ENCODE results near the gene PRKD2. TPM values are rescaled to one million over a fixed set of nuclear protein-coding genes. Genes with fewer than 3 reads are reported as not detected.

Gene PRKD2
- total RNA-seq, 1 donor from 2014 or later: 39.4 TPM

DNA sequence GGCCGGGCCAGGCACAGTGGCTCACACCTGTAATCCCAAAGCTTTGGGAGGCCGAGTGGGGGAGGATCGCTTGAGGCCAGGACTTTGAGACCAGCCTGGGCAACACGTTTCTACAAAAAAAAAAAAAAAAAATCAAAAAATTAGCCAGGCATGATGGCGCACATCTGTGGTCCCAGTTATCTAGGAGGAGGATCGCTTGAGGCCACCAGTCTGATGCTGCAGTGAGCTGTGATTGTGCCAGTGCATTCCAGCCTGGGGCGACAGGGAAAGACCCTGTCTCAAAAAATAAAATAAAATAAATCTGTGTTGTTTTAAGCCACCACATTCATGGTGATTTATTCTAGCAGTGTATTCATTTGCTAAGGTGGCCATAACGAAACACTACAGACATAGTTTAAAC, 51.8 kb downstream of the PRKD2 start:
- DNase-seq (ENCODE audit: low read depth, low spot score): no peak

DNA sequence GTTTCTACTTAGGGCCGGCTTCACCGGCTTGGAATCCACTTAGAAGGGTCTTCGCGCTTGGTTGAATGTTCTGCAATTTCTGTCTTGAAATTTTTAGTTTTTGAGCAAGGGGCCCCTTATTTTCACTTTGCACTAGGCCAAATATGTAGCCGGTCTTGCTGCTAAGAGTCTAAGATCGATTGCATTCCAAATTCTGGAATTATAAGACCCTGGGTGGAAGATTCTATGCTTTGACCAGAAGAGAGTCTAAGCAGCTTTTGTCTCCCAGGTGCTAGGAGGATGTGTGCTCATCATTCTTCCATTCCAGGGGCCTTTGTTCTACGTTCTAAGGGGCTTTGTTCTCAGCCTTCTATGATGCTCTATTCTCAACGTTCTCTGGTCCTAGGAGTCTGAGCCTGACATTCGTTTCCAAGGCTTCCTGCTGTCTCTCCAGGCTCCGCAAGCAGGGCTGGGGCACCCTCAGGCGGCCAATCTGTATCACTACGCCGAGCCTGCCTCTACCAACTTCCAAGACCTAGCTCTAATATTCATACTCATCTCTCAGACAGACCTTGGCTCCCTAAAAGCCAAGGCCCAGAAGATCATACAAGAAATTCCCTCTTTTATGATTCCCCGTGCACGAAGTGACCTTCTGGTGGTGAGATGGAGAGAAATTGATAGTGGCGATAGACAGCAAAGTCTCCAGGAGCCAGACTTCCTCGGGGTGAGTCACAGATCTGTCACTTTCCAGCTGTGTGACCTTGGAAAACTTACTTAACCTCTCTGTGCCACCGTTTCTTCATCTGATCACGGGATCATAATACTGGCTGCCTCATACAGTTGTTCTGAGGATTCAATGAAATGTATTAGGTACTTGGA, 55.0 kb downstream of the PRKD2 start:
- peak; percentile 76 for DNase-seq (ENCODE audit: low read depth, low spot score)

DNA sequence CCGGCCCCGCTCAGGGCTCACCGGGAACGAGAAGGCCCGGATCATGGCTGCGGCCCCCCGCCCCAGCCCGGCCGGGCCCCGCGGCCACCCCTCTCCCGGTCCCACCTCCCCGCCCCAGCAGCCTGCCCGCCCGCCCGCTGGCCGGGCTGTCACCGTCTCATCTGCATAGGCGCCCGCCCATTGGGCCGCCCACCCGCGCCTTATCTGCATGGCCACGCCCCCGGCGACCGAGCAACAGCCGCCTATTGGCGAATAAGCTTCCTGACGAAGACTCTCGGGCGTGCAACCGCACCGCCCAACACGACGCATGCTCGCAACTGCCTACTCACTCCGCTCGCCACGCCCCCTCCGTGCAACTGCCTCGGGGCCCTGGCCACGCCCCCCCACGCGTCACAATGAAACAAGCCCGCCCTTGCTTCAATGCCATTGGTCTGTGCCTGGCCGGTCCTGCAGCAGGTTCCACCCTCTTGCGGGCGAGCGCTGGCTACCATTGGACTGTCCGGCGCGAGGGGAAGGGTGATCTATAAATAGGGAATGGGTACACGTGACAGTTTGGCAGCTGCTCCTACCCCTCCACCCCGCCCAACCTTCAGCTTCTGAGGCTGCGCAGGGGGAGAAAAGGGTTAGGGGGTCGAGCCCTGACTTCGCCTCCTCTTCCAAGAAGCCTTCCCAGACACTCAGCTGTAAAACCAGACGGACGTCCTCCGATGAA, 55.7 kb downstream of the PRKD2 start, which contains the start of gene DACT3:
Gene DACT3 (minus strand): TSS at position 163 of the 712 bp plus-strand sequence. CDS start 118 bp downstream, at position 45.
- DNase-seq (ENCODE audit: low read depth, low spot score): peak; percentile 98

DNA sequence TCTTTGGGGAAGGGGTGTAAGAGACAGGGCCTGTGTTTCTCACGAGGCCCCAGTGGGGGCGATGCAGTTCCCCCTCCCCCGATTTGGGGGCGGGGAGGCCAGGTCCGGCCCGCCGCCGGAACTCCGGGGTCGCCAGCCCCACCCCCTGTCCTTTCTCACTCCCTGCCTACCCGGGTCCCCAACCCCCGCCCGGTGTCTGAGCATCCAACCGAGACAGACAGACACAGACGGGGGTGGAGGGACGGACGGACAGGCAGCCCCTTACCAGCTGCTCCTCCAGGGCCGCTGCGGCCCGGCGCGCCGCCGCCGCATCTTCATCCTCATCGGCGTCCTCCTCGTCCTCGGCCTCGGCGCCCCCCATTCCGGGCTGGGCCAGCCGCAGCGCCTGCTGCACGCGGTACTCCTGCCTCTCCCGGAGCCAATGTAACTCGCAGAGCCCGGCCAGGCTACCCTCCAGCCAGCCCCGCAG, 56.3 kb downstream of the PRKD2 start:
- no peak for DNase-seq (ENCODE audit: low read depth, low spot score)

DNA sequence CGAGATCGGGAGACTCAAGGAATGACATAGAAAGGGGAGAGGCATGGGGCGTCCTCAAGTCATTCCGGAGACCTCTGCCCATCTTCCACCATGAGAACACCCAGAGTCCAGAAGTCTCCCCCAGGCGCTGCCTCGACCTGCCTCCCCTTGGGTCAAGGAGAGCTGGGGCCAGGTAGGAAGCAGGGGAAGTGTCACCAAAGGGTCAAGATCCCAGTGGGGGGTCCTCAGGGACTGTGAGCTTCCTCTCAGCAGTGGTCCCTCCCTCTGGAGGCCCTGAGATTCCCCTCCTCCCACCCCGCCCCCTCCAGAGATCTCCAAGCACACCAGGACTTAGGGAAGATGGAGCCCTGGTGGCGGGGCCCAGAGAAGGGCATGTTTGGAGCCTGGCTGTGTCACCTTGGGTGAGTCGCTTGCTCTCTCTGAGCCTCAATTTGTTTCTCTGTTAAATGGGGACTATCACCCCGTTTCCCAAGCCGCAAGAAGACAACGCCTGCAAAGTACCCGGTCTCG, 56.9 kb downstream of the PRKD2 start:
- DNase-seq (ENCODE audit: low read depth, low spot score): no peak

DNA sequence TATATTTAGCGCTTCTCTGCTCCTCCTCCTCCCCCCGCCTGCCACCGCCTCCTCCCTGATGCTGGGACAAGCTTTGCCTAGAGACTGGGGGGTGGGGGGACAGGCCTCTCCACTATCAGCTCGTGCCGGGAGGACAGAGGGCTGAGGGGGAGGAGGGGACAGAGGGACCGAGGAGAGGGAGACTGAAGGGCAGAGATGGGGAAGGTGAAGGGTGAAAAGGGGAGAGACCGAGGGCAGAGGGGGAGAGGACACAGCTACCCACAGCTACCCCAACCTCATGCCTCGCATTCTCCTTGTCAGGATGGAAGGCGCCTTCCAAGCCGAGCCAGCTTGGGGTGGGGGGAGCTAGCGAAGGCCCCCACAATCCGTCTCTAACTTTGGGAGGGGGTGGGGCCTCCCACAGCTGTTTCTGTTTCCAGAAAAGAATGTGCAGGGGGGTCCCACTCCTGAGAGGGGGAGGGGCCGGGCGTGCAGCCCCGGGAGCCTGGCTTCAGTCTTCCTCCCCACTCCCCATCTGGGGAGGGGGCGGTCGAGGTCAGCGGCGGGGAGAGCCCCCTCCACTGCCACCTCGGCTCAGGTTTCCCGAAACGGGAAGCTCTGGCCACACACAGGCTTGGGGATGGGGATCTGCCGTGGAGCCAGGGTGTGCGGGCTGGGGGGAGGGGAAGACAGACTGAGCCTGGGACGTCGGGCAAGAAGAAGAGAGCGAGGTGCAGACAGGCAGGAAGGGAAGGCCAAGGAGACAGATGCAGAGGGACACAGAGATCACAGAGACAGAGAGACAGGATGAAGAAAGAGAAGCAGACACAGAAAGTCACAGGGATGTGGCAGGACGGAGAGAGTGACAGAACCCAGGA, 57.5 kb downstream of the PRKD2 start:
- no peak for DNase-seq (ENCODE audit: low read depth, low spot score)

DNA sequence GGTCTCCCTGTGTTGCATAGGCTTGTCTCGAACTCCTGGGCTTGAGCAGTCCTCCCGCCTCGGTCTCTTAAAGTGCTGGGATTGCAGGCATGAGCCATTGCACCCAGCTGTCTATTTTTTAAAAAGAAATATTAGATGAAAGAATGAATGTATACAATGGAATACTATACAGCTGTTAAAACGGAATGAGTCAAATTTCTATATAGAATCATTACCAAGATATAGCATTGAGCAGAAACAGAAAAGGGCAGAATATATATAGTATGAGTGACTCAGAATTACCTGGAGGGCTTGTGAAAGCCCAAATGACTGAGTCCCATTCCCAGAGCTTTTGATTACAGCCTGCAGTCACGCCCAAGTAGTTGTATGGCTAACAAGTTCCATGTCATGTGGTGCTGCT, 60.4 kb downstream of the PRKD2 start:
- no peak for DNase-seq (ENCODE audit: low read depth, low spot score)

DNA sequence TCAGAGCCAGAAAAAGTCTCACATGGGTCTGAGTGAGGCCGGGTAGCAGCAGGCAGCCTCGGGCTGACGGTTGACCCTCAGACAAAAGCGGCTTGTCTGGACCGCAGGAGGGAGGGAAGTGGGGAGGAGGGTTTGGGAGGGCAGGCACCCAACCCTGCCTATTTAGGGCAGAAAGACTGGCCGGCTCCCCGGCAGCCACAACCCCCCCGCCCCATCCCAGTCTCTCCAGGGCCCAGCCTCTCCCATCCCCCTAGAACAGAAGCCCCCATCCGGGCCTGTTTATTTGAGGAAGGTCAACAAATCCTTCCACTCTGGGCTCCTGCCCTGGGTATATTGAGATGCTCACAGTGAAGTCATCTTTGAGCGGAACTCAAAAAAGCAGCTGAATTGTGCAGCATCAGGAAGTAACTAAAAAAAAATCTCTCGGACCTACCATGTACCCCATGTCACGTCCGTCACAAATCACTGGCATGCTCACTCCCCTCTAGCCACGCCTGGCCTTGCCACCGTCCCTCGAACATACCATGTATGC, 62.2 kb downstream of the PRKD2 start:
- no peak for DNase-seq (ENCODE audit: low read depth, low spot score)

DNA sequence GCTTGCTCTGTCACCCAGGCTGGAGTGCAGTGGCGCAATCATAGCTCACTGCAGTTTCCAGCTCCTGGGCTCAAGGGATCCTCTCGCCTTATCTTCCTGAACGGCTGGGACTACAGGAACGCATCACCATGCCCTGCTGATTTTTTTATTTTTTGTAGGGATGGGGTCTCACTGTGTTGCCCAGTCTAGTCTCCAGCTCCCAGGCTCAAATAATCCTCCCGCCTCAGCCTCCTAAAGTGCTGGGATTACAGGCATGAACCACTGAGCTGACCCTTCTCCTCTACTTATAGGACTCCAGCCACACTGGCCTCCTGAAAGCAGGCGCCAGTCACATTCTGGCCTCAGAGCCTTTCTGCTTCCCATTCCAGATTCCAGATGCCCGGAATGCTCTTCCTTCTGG, 66.5 kb downstream of the PRKD2 start:
- no peak for DNase-seq (ENCODE audit: low read depth, low spot score)

DNA sequence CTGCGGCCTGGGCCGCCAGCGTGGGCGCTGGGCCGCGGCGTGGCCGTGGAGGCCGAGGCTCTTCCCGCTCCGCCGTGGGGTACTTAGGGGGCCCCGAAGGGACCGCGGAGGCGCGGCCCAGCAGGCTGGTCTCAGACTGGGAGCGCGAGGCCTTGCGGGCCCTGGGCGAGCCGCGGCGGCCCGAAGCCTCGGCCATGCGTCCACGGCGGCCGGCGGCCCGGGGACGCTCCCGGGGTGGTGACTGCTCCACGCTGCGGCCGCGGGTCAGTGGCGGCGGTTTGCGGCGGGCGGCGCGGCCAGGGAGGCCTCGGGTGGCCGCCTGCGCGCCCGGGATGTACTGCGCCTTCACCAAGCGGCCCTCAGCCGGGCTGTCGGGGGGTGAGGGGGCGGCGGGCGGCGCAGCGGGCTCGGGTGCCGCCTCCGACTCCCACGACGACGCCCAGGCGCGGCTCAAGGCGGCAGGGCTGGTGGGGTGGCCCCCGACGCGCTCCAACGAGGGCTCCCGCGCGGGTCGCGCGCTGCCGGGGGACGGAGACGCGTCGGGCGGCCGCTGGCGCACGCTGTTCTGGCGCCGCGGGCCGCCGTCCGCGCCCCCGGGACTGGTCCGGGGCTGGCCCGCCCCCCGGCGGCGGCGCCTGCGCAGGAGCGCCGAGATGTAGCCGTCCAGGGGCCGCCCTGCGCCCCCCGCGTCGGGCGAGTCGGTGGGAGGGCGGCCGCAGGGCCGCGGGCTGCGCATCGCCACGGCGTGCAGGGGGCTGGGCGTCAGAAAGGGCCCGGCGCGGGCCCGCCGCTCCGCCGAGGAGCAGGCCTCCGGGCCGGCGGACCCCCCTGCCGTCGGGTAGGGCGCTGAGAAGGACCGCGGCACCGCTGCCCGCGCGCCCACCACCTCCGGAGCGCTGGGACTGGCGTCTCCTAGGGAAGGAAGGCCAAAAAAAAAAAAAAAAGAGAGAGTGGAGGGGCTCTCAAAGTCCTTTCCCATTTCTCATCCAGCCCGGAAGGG, 67.7 kb downstream of the PRKD2 start:
- DNase-seq (ENCODE audit: low read depth, low spot score): no peak

DNA sequence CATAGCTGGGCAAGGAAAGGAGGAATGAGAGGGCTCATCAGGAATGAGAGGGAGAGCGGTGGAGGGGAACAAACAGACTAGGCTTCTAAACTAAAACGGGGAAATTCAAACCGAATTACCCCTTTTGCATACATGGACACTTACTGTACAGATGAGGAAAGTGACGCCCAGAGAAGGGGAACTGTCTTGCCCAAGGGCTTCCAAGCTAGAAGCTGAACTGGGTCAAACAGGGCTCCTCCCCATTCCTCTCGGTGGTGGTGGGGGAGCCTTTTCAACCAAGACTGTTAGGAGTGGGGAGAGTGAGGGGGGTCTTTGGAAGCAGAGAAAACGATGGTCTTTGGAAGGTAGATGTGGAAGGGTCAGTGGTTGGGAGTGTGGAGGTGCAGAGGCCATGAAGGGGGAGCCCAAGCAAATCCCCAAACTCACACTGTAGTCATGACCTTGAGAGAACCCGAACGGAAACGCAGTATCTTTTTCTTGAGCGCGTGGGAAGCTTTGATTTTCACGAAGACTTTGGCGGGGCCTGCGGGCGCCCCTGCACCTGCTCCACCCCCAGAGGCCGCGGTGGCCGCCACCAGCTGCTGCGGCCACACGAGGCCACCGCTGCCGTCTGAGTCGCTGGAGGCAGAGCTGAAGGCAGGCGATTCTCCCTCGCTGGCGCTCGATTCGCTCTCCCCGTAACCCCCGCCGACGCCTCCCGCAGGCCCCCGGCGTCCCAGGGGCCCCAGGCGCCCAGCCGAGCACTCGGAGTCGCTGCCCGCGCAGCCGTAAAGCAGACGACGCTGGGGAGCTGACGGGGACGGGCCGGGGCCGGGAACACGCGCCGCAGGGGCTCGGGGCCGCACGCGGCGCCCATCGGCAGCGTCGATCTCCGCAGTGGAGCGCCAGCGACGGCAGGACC, 68.6 kb downstream of the PRKD2 start:
- no peak for DNase-seq (ENCODE audit: low read depth, low spot score)

DNA sequence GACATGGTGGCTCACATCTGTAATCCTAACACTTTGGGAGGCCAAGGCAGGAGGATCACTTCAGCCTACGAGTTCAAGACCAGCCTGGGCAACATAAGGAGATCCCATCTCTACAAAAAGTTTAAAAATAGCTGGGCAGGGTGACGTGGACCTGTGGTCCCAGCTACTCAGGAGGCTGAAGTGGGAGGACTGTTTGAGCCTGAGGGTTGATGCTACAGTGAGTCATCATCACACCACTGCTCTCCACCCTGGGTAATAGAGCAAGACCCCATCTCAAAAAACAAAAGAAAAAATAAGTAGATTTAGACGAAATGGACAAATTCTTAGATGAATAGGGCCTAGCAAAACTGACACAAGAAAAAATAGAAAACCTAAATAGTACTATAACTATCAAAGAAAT, 70.5 kb downstream of the PRKD2 start:
- no peak for DNase-seq (ENCODE audit: low read depth, low spot score)

DNA sequence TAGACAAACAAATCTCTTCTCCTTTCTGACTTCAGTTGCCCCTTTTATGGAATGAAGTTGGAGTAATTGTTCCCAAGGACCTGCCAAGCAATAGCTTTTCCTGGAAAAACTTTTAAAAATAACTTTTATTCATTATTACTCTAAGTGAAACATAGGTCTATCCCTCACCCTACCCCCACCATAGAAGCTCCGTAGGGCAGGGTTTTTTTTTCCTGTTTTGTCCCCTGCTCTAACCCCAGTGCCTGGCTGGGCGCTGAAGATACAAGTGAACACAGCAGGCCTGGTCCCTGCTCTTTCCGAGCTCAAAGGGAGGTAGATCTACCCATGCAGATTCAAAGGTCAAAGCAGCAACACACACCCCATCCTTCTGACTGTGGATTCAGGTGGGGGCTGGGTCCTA, 72.2 kb downstream of the PRKD2 start:
- no peak for DNase-seq (ENCODE audit: low read depth, low spot score)

DNA sequence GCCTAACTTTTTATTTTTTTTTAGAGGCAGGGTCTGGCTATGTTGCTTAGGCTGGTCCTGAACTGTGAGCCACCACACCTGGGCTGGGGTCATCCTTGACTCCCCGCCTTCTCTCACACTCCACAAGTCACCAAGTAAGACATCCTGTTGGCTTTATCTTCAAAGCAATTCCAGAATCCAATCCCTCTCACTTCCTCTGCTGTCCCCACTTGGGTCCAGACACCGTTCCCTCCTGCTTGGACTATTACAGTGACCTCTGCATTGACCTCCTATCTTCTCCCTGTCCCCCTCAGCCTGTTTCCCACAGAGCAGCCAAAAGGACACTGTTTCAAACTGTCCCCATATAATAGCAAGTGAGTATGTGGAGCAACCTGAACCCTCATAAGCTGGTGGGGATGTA, 76.3 kb downstream of the PRKD2 start:
- no peak for DNase-seq (ENCODE audit: low read depth, low spot score)

DNA sequence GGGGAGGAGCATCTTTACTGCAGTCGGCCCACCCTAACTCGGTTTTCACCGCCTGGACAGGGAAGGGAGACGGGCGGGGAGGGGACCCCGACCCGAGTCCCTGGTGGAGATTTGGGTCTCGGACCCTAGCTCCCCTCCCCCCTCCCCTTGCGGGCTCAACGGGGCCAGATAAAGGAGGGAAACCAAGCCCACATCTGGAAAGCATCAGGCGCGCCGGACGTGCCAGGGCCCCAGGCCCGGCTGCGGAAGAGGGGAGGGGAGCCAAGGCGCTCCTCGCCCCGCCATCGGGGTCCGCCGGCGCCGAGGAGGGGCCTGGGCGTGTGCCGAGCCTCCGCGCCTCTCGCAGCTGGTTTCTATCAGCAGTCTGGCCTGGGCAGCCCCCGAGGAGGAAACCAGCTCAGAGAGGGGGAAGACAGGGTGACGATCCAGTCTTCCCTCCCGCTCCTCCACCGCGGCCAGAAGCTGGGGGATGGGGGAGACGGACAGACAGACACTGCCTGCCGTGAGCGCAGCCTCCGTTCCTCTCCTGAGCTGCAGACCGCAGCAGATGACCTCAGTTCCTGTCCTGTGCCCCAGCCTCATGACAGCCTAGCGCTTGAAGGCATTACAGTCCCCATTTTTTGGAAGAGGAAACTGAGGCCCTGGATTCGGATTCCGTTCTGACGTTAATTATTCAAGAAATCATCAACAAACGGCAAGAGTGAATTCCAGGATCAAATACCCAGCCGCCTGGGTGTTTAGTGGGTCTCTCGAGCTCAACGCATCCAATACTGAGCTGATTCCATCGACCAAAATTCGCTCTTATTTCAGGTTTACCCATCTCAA, 77.3 kb downstream of the PRKD2 start:
- DNase-seq (ENCODE audit: low read depth, low spot score): no peak

DNA sequence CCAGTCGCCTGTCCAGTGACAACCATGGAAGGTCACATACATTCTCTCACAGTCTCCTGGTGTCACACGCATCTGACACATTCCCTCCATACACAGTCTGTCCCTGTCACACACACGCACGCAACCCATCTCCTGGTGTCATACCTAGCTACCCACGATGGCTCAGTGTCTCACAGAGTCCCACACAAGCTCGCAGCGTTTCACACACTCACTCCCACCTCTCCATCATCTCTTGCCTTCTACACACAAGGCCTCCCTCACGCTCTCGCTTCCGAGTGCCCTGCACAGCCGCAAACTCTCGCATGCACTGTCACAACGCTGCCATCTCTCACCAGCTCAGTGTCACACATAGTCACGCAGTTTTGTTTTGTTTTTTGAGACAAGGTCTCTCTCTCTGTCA, 79.7 kb downstream of the PRKD2 start:
- no peak for DNase-seq (ENCODE audit: low read depth, low spot score)

DNA sequence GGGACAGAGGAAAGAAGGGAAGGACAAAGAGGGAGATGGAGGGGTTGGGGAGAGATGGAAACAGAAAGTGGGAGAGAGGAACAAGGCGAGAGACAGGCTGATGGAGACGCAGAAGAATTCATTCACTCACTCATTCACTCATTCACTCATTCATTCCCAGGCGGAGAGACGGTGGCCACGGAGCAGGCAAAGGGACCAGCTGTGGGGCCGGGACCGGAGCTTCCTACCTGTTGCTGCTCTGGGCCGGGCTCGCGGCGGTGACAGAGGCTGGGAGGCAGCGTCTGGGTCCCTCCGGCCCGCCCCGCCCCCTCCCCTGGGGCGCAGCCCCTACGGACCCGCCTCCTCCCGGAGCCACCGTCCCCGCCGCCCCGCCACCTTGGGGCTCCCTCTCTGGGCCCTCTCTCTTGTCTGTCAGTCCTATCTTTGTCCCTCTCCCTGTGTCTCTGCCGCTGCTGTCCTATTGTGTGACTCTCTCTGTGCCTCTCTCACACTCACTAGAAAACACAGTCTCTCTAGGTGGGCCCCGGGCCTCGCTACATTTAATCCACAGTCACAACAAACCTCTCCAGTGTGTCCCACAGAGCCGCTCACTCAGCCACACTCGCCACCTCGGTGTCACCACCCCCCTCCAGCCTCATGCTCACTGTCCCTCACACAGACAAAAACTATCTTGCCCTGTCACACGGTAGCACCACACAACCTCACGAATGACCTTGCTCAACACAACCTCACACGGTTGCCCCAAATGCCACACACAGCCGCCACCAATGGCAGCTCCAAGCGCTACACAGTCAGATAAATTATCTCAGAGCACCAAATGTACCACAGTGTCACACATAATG, 80.8 kb downstream of the PRKD2 start, which contains the start of gene GNG8:
Gene GNG8 (minus strand): TSS at position 283 of the 842 bp plus-strand sequence. CDS start 1,520 bp downstream, outside the sequence.
- DNase-seq (ENCODE audit: low read depth, low spot score): no peak
